HG03103 (cell line): ENCODE measurements around the gene CRYZL1.

Experiments used
- ATAC-seq: cut with Tn5 transposase; IDR thresholded peaks from one replicate; pipeline ENCODE4 v1.9.1; 2021; ENCODE audit warnings: low read depth; ENCODE audit not compliant: unreplicated experiment

Gene CRYZL1

GRCh38 chr21:33567914-33568313 lies 73.6 kb downstream of the CRYZL1 start:
- ATAC-seq: no peak

DNA sequence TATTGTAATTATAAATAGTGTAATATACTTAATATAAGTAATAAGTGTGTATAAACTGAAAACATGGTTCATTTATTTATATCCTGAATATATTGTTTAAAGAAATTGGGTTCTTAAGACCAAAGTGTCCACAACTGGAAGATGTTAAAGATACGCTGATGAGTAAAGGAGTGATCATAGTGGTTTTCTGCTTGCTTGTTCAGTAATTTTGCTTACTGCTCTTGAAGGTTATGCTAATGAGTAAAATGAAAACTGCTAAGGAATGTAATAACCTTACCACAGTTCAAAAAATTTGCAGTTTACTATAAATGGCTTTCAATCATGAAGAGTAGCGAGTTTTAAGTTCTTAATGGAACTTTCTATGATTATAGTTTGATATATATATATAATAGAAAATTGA lies 75.0 kb downstream of the CRYZL1 start:
- no peak for ATAC-seq

DNA sequence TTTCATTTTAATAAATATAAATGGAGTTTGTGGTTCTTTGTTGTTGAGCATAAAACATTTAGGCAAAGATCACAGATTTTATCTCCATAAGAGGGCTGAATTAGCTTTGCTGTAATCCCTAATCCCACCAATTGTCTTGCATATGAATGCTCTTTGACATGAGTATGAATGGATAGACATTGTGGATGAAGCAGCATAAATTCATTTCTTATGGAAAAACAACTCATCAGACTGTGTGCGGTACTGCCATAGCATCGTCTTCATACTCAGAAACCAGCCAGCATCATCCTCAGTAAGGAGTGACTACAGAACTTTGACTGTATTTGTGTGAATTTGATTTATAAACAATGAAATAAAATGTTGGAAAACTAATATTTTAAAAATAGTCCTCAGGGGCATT lies 79.2 kb downstream of the CRYZL1 start:
- ATAC-seq: no peak

GRCh38 chr21:33561373-33561772 lies 80.2 kb downstream of the CRYZL1 start:
- ATAC-seq: no peak

DNA sequence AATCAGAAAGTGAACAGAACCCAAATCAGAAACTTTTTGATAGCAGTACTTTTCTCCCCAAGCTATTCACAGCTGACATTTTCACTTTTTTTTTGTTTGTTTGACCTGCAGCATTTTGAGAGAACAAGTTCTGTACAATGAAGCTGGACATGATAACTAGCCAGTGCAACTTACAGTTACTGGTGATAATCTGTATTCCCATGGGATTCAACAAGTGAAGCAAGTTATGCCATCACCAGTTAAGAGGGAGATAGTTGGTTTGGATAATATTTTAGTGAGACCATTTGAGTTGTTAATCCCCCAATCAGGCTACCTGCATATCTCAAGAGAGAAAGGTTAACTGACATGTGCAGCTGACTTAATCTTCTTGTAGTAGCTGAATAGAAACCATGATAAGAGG lies 80.6 kb downstream of the CRYZL1 start:
- no peak for ATAC-seq

- no peak for ATAC-seq
Measured at GRCh38 chr21:33559813-33560212, 81.7 kb downstream of the CRYZL1 start.

- ATAC-seq: no peak
Measured at GRCh38 chr21:33558777-33559421, 82.6 kb downstream of the CRYZL1 start.

GRCh38 chr21:33557447-33557846 lies 84.1 kb downstream of the CRYZL1 start:
- ATAC-seq: no peak

GRCh38 chr21:33554982-33555344 lies 86.6 kb downstream of the CRYZL1 start:
- ATAC-seq: no peak

DNA sequence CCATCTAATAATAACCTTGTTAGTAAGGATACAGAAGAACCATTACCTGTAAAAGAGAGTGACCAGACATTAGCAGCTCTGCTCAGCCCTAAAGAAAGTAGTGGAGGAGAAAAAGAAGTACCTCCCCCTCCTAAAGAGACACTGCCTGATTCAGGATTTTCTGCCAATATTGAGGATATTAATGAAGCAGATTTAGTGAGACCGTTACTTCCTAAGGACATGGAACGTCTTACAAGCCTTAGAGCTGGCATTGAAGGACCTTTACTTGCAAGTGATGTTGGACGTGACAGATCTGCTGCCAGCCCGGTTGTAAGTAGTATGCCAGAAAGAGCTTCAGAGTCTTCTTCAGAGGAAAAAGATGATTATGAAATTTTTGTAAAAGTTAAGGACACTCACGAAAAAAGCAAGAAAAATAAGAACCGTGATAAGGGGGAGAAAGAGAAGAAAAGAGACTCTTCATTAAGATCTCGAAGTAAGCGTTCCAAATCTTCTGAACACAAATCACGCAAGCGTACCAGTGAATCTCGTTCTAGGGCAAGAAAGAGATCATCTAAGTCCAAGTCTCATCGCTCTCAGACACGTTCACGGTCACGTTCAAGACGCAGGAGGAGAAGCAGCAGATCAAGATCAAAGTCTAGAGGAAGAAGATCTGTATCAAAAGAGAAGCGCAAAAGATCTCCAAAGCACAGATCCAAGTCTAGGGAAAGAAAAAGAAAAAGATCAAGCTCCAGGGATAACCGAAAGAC lies 87.1 kb downstream of the CRYZL1 start:
- no peak for ATAC-seq

DNA sequence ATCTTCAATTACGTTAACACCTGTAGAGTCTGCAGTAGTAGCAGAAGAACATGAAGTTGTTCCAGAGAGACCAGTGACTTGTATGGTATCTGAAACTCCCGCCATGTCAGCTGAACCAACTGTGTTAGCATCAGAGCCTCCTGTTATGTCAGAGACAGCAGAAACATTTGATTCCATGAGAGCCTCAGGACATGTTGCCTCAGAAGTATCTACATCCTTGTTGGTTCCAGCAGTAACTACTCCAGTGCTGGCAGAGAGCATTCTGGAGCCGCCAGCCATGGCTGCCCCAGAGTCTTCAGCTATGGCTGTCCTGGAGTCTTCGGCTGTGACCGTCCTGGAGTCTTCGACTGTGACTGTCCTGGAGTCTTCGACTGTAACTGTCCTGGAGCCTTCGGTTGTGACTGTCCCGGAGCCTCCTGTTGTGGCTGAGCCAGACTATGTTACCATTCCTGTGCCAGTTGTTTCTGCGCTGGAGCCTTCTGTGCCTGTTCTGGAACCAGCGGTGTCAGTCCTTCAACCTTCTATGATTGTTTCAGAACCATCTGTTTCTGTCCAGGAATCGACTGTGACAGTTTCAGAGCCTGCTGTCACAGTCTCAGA lies 88.4 kb downstream of the CRYZL1 start:
- ATAC-seq: no peak

GRCh38 chr21:33552093-33552998 lies 89.2 kb downstream of the CRYZL1 start:
- ATAC-seq: no peak

GRCh38 chr21:33551664-33552063 lies 89.9 kb downstream of the CRYZL1 start:
- no peak for ATAC-seq

DNA sequence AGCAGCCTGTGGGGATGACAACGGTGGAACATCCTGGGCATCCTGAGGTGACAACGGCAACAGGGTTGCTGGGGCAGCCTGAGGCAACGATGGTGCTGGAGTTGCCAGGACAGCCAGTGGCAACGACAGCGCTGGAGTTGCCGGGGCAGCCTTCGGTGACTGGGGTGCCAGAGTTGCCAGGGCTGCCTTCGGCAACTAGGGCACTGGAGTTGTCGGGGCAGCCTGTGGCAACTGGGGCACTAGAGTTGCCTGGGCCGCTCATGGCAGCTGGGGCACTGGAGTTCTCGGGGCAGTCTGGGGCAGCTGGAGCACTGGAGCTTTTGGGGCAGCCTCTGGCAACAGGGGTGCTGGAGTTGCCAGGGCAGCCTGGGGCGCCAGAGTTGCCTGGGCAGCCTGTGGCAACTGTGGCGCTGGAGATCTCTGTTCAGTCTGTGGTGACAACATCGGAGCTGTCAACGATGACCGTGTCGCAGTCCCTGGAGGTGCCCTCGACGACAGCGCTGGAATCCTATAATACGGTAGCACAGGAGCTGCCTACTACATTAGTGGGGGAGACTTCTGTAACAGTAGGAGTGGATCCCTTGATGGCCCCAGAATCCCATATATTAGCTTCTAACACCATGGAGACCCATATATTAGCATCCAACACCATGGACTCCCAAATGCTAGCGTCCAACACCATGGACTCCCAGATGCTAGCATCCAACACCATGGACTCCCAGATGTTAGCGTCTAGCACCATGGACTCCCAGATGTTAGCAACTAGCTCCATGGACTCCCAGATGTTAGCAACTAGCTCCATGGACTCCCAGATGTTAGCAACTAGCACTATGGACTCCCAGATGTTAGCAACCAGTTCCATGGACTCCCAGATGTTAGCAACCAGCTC lies 90.5 kb downstream of the CRYZL1 start:
- no peak for ATAC-seq

GRCh38 chr21:33549848-33550771 lies 91.4 kb downstream of the CRYZL1 start:
- no peak for ATAC-seq

- no peak for ATAC-seq
Measured at GRCh38 chr21:33546086-33546485, 95.5 kb downstream of the CRYZL1 start.

DNA sequence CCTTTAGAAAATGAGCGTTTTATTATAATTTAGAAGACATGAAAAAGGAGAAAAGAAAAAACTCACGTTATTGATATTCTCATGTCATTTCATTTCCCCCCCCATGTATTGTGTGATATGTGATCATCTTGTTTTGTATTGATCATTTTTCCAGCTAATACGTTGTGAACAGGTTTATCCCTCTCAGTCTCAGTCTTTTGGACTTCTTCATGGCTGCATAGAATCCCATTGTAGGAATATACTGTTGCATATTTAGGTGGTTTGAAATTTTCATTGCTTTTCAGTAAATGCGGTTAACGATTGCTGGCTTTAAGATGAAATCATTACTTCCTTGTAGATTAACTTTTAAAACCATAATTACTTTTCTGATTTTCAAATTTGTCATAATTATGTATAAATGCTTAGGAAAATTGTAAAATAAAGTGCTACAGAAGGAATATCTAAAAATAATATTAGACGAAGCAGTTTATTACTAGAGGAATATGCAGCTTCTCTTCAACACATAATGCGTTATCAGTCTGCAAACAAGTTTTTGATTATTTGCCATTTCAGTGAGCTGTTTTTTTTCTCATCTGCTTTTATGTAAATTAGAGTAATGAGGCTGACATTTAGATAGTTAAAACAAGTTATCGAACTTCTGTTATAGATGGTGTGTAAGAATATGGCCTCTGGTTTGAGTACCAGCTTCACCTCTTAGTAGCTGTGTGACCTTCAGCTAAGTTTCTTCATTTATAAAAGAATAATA lies 96.9 kb downstream of the CRYZL1 start:
- ATAC-seq: no peak

- no peak for ATAC-seq
Measured at GRCh38 chr21:33543505-33544129, 97.9 kb downstream of the CRYZL1 start.
